HG03432 (cell line): ENCODE results near the gene MYO1E.

ENCODE experiments used
- ATAC-seq: cut with Tn5 transposase; IDR thresholded peaks from one replicate; pipeline ENCODE4 v1.9.1; 2021; ENCODE audit warnings: mild to moderate bottlenecking, moderate library complexity; ENCODE audit not compliant: unreplicated experiment

The MYO1E gene

GRCh38 chr15:59203008-59203407, 169.7 kb downstream of the MYO1E start:
- ATAC-seq, result no peak

GRCh38 chr15:59200560-59200959, 172.1 kb downstream of the MYO1E start:
- no peak for ATAC-seq

- ATAC-seq, result no peak
These were observed 172.8 kb downstream of the MYO1E start for GRCh38 chr15:59199626-59200465.

- ATAC-seq, result no peak
These were observed 175.2 kb downstream of the MYO1E start for GRCh38 chr15:59197454-59197853.

GRCh38 chr15:59196416-59196815, 176.3 kb downstream of the MYO1E start:
- ATAC-seq, result no peak

- no peak for ATAC-seq
These were observed 177.9 kb downstream of the MYO1E start for GRCh38 chr15:59194639-59195325.

GRCh38 chr15:59191855-59192237, 180.8 kb downstream of the MYO1E start:
- no peak for ATAC-seq

GRCh38 chr15:59190291-59190690, 182.4 kb downstream of the MYO1E start:
- ATAC-seq, result no peak

GRCh38 chr15:59189241-59189640, 183.4 kb downstream of the MYO1E start:
- ATAC-seq, result no peak

GRCh38 chr15:59186501-59186900, 186.2 kb downstream of the MYO1E start:
- ATAC-seq, result no peak

GRCh38 chr15:59185725-59186124, 186.9 kb downstream of the MYO1E start:
- ATAC-seq, result no peak

- no peak for ATAC-seq
These were observed 191.6 kb downstream of the MYO1E start for GRCh38 chr15:59180945-59181600.

GRCh38 chr15:59179717-59180116, 193.0 kb downstream of the MYO1E start:
- no peak for ATAC-seq

- no peak for ATAC-seq
These were observed 194.4 kb downstream of the MYO1E start for GRCh38 chr15:59178151-59178695.

- no peak for ATAC-seq
These were observed 195.4 kb downstream of the MYO1E start for GRCh38 chr15:59177317-59177660.

- no peak for ATAC-seq
These were observed 195.9 kb downstream of the MYO1E start for GRCh38 chr15:59176653-59177316.

GRCh38 chr15:59174835-59175831, 197.5 kb downstream of the MYO1E start:
- ATAC-seq, result peak; percentile 59

GRCh38 chr15:59174151-59174834, 198.4 kb downstream of the MYO1E start:
- ATAC-seq, result no peak

- no peak for ATAC-seq
These were observed 199.5 kb downstream of the MYO1E start for GRCh38 chr15:59173194-59173593.
